ENCODE results near the gene HSD3B1.
A peak's percentile ranks its signal among the peaks of the same experiment; 100 is the strongest.

HSD3B1 gene

DNA sequence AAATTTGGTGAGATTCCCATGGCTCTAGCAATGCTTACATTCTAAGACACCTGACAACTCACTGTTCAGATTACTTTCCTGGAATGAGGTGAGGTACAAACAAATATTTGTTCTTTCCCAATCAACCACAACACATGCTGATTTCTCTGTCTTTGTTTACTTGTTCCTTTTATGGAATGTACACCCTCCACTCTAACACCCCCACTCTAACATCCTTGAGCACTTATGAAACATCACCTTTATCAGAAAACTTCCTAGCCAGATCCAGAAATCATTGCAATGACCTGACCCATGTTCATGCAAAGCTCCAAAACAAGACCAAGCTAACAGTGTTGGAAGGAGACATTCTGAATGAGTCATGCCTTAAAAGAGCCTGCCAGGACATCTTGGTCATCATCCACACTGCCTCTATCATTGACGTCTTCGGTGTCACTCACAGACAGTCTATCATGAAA, 35.5 kb downstream of the HSD3B1 start:
- no peaks in the 10 kb centered on the region for H3F3A ChIP-seq (ENCODE audit: insufficient read depth)
- H3K4me3 ChIP-seq (ENCODE audit: insufficient read depth, low read length, poor library complexity, severe bottlenecking) = no peak overlapping the region
- no peaks in the 10 kb centered on the region for H3K9me2 ChIP-seq (replicated peaks; ENCODE audit: insufficient read depth, low read length)
- no peaks in the 10 kb centered on the region for H4K20me1 ChIP-seq (ENCODE audit: low read depth, low read length)
- H3K27me3 ChIP-seq (ENCODE audit: low read length) = no peaks in the 10 kb centered on the region
- H3K79me2 ChIP-seq (ENCODE audit: insufficient read depth, low read length) = no peaks in the 10 kb centered on the region
- TF ChIP-seq, protein P1, sequence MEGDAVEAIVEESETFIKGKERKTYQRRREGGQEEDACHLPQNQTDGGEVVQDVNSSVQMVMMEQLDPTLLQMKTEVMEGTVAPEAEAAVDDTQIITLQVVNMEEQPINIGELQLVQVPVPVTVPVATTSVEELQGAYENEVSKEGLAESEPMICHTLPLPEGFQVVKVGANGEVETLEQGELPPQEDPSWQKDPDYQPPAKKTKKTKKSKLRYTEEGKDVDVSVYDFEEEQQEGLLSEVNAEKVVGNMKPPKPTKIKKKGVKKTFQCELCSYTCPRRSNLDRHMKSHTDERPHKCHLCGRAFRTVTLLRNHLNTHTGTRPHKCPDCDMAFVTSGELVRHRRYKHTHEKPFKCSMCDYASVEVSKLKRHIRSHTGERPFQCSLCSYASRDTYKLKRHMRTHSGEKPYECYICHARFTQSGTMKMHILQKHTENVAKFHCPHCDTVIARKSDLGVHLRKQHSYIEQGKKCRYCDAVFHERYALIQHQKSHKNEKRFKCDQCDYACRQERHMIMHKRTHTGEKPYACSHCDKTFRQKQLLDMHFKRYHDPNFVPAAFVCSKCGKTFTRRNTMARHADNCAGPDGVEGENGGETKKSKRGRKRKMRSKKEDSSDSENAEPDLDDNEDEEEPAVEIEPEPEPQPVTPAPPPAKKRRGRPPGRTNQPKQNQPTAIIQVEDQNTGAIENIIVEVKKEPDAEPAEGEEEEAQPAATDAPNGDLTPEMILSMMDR (IDR thresholded peaks at IDR 0.05; ENCODE audit: insufficient read depth, low read length, poor library complexity, severe bottlenecking) = no peak
- TF ChIP-seq EZH2phosphoT487 (conservative IDR thresholded peaks at IDR 0.05; ENCODE audit: low read length) = no peak
- H2AFZ ChIP-seq (ENCODE audit: low read depth, low read length, severe bottlenecking) = no peak overlapping the region
- no peak overlapping the region for H3K27ac ChIP-seq (ENCODE audit: low read depth, low read length)
- H3K4me2 ChIP-seq (ENCODE audit: low read depth, low read length, poor library complexity, severe bottlenecking) = no peak overlapping the region
- H3K9me3 ChIP-seq (ENCODE audit: insufficient read depth, low read length) = no peaks in the 10 kb centered on the region
- H3K36me3 ChIP-seq (ENCODE audit: low read length) = no peaks in the 10 kb centered on the region
- no peak overlapping the region for H3K9ac ChIP-seq (ENCODE audit: low read length)

DNA sequence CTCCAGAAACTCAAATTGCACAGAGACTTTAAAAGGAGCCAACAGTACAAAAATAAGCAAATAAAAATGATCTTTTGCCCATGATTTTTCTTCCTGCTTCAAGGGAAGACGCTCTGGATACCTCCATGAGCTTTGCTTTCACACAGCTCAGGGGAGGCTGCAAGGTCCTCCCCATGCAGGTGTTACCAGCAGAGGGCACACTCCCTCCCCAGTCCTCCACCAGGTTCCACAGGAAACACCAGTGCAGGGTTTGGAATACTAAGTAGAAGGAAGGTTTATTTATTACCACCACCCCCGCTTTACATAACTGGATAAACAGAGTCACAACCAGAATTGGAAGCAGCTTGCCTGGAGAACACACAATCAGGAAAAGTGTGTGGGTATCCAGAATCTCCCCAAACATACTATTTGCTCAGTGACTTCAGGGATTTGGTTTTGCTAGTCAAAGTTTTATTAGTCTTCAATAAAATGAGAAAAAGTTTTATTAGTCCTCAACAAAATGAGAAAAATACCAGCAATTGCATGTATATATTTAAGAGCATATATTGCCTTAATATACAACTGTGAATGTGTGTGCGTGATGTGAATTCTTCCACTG, 37.3 kb downstream of the HSD3B1 start:
- TF ChIP-seq EZH2phosphoT487 (conservative IDR thresholded peaks at IDR 0.05; ENCODE audit: low read length) = no peak
- TF ChIP-seq, protein P1 (IDR thresholded peaks at IDR 0.05; ENCODE audit: insufficient read depth, low read length, poor library complexity, severe bottlenecking) = peak; percentile 42
- Histone ChIP-seq H3K36me3 (ENCODE audit: low read length) (no peaks in the 10 kb centered on the region), H3F3A (ENCODE audit: insufficient read depth) (no peaks in the 10 kb centered on the region), H3K9me2 (replicated peaks; ENCODE audit: insufficient read depth, low read length) (no peaks in the 10 kb centered on the region), H3K27me3 (ENCODE audit: low read length) (no peaks in the 10 kb centered on the region), H3K27ac (ENCODE audit: low read depth, low read length) (no peak overlapping the region), H3K9me3 (ENCODE audit: insufficient read depth, low read length) (no peaks in the 10 kb centered on the region), H2AFZ (ENCODE audit: low read depth, low read length, severe bottlenecking) (no peak overlapping the region), H3K4me3 (ENCODE audit: insufficient read depth, low read length, poor library complexity, severe bottlenecking) (no peak overlapping the region), H3K4me2 (ENCODE audit: low read depth, low read length, poor library complexity, severe bottlenecking) (no peak overlapping the region), H3K79me2 (ENCODE audit: insufficient read depth, low read length) (no peaks in the 10 kb centered on the region), H3K9ac (ENCODE audit: low read length) (no peak overlapping the region), H4K20me1 (ENCODE audit: low read depth, low read length) (no peaks in the 10 kb centered on the region)

DNA sequence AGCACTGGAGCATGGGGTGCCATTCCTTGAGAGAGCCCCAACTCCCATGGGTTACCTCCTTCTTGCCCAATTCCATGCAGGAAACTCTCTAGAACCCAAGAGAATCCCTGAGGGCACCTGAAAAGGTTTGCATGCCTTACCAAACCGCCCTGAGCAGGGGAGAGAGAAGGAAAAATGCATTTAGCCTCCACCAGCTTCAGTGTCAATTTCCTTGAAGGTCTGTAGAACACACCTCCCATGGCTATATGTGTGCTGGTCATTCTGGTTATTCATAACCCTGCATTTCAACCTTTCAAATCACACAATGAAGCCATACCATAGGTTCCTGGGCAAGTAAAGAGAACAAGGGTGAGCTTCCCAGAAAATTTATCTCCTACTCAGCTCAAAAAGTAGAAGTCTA, 39.6 kb downstream of the HSD3B1 start:
- no peaks in the 10 kb centered on the region for H4K20me1 ChIP-seq (ENCODE audit: low read depth, low read length)
- no peak overlapping the region for H2AFZ ChIP-seq (ENCODE audit: low read depth, low read length, severe bottlenecking)
- H3K27me3 ChIP-seq (ENCODE audit: low read length) = no peaks in the 10 kb centered on the region
- no peaks in the 10 kb centered on the region for H3K79me2 ChIP-seq (ENCODE audit: insufficient read depth, low read length)
- H3K4me2 ChIP-seq (ENCODE audit: low read depth, low read length, poor library complexity, severe bottlenecking) = no peak overlapping the region
- H3K27ac ChIP-seq (ENCODE audit: low read depth, low read length) = no peak overlapping the region
- no peaks in the 10 kb centered on the region for H3K36me3 ChIP-seq (ENCODE audit: low read length)
- H3K9me2 ChIP-seq (replicated peaks; ENCODE audit: insufficient read depth, low read length) = no peaks in the 10 kb centered on the region
- H3K9ac ChIP-seq (ENCODE audit: low read length) = no peak overlapping the region
- H3F3A ChIP-seq (ENCODE audit: insufficient read depth) = no peaks in the 10 kb centered on the region
- no peak overlapping the region for H3K4me3 ChIP-seq (ENCODE audit: insufficient read depth, low read length, poor library complexity, severe bottlenecking)
- TF ChIP-seq EZH2phosphoT487 (conservative IDR thresholded peaks at IDR 0.05; ENCODE audit: low read length) = no peak
- TF ChIP-seq, protein P1 (IDR thresholded peaks at IDR 0.05; ENCODE audit: insufficient read depth, low read length, poor library complexity, severe bottlenecking) = no peak
- H3K9me3 ChIP-seq (ENCODE audit: insufficient read depth, low read length) = no peaks in the 10 kb centered on the region
